HG03025 (cell line): ENCODE data around the gene RDH14.

Experiments used
- ATAC-seq: cut with Tn5 transposase; IDR thresholded peaks from one replicate; pipeline ENCODE4 v1.9.1; 2021; ENCODE audit warnings: mild to moderate bottlenecking, moderate library complexity; ENCODE audit not compliant: unreplicated experiment, low FRiP score

Gene RDH14

DNA sequence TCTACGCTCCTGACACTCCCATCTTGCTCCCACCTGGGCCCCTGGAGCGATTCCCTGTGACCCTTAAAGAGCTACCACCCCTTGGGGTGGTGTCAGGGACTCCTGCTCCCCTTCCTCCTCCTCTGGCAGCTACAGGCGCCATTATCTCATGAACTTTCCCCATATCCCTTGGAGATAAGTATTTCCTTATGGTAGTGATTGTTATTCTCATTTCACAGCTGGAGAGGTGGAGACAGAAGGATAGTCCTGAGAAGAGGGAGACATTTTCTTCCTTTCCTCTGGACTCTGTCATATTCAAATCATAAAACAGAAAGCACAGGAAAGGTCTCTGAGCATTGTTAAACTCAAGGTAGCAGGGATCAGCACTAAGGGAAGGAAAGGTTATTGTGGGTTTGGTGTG is 34.6 kb downstream of the RDH14 start:
- no peak for ATAC-seq

DNA sequence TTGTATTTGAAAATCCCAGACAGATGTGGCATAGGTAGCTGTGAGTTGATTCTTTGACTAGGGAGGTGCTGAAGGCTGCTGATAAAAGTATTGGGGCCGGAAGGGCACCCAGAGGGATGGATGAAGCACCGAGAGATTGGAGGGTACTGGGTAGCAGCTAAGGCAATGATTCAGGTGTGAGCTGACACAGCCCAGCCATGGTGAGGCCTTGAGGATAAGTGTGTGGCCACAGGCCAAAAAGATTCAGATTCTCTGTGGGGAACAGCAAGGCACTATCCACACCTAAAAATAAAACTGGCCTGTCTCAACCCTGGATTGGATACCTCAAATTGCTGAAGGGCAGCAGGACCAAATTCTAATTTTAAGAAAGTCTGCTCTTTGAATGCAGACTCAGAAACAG is 35.2 kb downstream of the RDH14 start:
- no peak for ATAC-seq

DNA sequence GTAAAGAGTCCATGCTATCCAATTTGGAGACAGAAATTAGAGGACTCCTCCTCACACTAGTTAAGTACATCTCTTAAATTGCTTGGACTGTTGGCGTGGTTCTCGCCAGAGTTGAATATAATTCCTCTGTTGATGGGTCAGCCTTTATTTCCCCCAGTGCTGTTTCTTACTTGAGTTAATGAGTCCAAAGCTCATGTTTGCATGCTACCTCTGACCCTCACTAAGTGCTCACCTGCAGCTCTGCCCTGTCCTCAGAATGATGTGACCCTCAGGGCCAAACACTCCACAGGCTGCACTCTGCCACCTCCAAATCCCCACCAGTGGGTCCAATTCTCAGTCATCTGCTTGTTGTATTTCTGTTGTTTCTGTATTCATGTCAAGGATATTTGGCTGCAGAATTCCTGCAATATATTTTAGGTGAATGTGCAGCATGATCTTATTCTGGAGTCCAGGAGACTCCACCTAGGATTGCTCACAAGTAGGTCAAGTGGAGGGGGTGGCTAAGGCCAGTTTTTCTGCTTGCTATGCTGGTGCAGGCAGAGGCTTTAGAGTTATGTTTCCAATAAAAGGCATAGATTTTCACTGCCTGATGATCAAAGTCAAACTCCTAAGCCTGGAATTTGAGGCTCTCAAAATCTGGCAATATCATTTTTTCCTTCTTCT is 37.8 kb downstream of the RDH14 start:
- ATAC-seq = no peak

DNA sequence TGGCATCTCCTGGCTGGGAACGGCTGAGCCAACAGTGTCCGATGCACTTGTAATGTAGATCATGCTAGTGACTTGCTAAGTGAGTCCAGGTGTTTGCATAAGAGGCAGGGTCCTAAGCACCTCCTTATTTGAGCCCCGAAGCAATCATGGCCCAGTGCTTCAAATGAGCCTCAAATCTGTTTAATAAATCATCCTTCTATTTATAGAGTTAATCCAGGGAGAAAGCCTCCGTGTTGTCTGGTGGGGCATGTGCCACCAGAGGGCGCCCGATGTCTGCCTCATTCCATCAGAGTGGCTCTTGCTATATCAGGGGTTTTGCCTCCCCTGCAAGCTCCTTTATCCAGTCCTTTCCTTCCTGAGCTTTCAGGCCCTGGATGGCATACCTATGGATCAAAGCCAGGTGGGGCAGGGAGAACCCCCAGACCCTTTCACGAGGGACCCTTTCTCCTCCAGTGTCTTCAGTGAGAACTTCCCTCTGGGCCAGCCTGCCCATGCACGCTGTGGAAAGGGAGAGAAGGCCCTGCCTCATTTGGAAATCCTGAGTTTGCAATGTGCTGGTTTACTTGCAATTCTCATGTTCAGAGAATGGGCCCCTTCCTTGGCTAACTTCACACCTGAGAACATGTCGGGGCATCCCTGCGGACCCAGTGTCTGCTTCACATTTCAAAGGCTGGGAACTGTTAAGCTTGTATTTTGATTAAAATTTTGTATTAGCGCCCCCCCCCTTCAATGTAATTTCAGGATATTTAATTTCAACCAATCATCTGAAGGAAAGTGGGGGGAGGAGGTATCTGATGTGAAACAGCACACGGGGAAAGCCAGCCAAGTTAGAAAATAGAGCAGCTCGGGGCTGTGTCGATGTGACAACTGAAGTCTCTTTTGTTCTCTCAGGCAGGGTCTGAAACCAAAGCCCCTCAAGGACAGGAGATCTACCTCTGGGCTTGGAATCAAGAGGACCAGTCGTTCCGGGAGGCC is 39.7 kb downstream of the RDH14 start:
- ATAC-seq = no peak

DNA sequence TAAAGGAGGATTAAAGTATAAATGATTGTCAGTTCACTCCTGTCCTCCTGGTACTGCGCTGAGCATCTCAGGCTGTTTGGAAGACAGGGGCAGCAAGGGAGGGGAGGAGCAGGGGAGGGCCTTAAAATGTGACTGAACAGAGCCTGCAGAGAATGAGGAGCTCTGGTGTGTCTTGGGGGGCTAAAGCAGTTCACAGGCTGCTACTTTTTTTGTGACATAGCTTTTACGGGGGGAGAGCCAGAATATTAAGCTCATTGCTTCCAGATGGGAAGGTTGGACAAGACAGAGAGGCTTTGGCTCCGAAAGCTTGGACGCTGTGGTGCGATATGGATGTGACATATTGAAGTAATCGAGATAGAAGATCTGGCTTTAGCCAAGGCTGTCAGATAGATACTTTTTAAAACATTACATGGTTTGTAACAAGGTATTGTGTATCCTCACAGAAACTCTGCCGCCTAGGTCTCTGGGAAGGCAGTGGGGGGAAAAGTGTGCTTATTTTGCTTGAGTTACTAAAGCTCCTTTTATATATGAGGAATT is 40.5 kb downstream of the RDH14 start:
- ATAC-seq = no peak

DNA sequence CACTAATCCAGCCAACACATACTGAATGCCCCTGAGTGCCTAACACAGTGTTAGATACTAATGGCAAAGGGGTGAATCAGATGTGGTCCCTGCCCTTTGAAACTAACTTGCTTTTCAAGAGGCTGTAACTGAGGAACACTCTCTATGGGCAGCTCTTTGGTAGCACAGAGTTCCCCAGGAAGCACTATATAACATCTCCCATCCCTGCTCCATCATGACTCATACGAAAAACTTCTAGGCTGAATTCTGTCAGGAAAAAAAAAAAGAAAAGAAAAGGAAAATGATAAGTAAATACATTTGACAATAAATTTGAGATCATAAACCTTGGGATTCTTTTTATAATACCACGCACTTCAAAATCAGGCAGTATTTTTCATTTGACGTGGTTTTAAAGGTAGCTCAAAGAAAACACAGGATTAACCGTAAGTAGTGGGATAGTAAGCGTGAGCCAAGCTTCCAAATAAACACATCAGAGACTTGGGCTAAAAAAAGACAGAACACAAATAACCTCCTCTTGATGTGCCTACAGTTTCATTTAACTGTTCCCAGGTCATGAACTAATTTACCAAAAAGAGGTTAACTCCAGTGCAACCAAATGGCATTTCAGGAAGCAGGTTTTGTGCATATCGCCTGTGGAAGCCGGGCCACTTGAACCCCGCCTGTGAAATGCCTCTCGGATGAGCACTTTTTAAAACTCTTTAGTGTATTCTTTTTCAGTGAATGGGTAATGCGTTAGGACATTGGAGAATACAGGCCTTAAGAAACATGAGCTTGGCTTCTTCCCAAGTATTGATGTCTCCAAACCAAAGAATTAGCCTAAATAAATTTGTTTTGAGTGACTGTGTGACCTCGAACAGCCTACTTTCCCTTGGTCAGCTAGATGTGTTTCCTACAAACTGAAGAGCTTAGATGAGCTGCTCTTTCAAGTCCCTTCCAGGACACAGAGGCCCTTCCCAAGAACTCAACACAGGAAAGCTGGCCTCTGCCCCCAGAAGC is 42.0 kb downstream of the RDH14 start:
- no peak for ATAC-seq

DNA sequence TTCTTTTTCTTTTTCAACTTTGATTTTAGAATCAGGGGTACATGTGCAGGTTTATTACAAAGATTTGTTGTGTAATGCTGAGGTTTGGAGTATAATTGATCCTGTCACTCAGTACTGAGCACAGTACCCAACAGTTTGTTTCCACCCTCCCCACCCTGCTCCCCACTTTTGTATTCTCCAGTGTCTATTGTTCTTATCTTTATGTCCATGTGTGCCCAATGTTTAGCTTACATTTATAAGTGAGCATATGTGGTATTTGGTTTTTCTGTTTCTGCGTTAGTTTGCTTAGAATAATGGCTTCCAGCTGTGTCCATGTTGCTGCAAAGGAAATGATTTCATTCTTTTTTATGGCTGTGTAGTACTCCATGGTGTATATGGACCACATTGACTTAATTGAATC is 43.1 kb downstream of the RDH14 start:
- ATAC-seq = no peak

DNA sequence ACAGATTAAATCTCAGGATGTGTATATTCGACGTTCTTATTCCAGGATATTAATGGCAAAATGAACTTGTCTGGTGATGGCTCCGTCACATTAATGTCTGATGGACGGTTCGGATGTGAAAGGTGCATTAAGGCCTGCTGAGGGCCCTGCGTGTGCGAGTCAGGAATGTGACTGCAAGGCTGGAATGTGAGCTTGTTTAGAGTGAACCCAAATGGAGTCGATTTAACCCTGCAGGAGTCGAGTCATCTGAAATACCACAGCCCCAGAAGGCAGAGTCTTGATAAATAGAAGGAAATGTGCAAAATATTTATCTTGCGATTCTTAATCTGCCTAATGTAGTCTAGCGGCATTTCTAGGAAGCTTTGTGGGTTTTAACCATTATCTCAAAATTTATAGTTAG is 44.3 kb downstream of the RDH14 start:
- no peak for ATAC-seq

DNA sequence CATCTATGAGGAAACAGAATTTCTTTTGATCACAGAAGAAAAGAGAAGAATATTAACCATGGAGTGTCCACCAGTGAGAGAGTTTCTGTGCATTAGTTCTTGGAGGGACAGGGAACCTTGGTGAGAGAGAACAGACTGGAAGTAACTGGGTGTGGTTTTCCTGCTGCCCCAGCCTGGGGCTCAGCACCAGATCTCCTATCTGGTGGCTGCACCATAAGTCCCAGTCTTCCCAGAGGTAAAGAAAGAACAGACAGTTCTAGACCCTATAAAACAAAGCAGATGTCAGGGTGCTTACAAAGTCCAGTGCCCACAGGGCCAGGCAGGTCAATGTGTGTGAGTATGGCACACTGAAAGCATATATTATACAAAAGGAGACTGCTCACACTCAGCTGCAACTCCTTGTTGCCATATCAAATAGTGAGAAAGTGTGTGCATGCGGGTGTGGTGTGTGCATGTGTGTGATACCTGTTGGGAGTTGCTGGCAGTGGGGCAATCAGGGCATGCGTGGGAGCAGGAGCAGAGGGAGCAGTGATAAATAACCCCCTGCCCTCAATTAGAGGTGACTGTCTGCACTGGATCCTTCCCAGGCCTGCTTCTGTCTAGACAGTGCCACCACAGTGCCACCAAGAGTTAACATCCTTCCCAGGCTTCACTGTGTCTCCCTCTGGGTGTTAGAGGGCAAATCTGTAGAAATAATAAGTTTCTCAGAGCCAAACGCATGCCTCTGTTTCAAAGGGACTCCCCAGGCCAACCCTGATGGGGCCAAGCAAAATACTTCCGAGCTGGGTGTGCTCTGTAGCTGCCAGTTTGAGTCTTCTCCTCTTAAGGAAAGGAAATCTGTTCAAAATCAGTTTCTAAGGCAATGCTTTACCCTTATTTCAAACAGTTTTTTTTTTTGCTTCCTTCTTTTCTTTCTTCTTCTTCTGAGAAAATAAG is 45.7 kb downstream of the RDH14 start:
- no peak for ATAC-seq

DNA sequence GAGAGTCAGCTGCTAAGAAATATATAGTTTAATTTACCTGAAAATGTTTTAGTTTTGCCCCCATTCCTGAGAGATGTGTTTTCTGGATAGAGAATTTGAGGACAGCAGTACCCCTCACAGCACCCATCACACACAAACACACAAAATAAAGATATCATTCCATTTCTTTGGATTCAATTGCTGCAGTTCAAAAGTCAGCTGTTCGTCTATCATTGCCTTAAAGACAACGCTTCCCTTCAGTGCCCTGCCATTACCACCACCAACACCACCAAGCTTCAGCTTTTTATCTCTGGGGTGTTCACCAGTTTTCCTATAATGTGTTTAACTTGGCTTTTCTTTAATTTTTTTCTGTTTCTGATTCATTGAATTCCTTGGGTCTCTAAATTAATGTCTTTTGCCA is 49.7 kb downstream of the RDH14 start:
- ATAC-seq = no peak

DNA sequence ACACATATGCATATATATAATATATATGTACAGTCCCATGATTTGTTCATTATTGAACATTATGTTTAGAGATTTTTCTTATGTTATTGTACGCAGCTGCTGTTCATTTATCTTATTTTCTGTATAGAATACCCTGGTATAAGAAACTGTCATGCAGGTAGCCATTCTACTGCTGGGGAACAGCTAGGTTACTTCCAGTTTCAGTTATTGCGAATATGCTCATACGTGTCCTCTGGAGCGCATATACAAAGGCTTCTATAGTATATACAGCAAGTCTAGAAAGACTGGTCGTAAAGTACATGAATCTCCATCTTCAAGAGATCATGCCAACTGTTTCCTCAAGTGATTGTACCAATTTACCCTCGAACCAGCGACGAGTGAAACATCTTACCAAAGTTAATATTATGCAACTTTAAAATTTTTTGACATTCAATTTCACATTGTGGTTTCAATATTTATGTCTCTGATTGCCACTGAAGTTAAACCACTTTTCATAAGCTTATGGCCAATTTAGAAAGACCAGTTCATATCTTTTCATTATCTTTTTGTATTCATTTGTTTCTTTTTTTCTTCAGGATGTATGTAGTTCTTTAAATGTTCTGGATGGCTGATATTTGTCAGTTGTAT is 53.5 kb downstream of the RDH14 start:
- ATAC-seq = no peak

DNA sequence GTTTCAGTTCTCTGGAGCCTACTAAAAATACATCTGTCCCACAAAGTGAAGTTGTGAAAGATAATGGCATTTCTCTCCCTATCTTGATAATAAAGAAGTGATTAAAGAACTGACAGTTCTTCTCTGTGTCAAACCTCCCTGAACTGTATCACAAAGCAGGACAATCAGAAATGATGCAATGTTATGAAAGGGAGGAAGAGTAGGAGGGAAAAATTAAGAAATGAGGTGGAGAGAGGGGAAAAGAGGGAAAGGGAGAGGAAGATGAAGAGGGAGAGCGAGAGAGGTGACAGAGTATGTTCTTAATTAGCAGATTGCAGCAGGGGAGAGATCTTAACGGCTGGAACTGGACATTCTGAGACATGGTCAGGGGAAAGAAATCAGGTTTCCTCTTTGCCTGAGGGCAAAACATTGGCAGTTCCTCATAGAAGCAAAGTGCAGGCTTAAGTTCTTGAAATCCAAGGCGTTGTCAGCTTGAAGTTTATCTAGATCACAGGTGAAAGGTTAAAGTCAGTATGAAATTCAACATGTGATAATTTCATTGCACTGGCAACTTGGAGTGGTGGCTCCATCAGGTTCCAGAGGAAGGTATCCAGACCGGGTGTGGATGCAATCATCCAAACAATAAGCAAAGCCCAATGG is 54.6 kb downstream of the RDH14 start:
- ATAC-seq = no peak
